GM12891 (cell line): ENCODE data around the gene VAV2.
A peak's percentile ranks its signal among the peaks of the same experiment; 100 is the strongest.

Source experiments
- DNase-seq: peaks from one replicate; pipeline ENCODE4 v3.0.0; 2011; ENCODE audit warnings: low spot score; ENCODE audit not compliant: insufficient read length
- FAIRE-seq: peaks from 2 replicates; lab custom pipeline; 2011; peaks lifted over from hg19 to GRCh38; lab: Jason Lieb, UNC
- PAX5 ChIP-seq: IDR thresholded peaks from 2 replicates; pipeline ENCODE4 v1.6.1; 2011; ENCODE audit warnings: low read length, moderate library complexity, mild to moderate bottlenecking; ENCODE audit not compliant: insufficient read depth, severe bottlenecking
- POLR2A ChIP-seq: IDR thresholded peaks from 2 replicates; pipeline ENCODE4 v1.6.1; 2011; ENCODE audit warnings: low read depth, low read length, control low read depth
- POLR2AphosphoS5 ChIP-seq: IDR thresholded peaks from 2 replicates; pipeline ENCODE4 v1.6.1; 2011; ENCODE audit warnings: low read depth, low read length, control low read depth
- POU2F2 ChIP-seq: IDR thresholded peaks from 2 replicates; pipeline ENCODE4 v1.6.1; 2011; ENCODE audit warnings: low read depth, mild to moderate bottlenecking, control low read depth, low read length, moderate library complexity
- SPI1 ChIP-seq: IDR thresholded peaks from 2 replicates; pipeline ENCODE4 v1.6.1; 2011; ENCODE audit warnings: low read depth, low read length, control low read depth
- TAF1 ChIP-seq: IDR thresholded peaks from 2 replicates; pipeline ENCODE4 v1.6.1; 2011; ENCODE audit warnings: low read depth, low read length, control low read depth

The VAV2 gene

DNA sequence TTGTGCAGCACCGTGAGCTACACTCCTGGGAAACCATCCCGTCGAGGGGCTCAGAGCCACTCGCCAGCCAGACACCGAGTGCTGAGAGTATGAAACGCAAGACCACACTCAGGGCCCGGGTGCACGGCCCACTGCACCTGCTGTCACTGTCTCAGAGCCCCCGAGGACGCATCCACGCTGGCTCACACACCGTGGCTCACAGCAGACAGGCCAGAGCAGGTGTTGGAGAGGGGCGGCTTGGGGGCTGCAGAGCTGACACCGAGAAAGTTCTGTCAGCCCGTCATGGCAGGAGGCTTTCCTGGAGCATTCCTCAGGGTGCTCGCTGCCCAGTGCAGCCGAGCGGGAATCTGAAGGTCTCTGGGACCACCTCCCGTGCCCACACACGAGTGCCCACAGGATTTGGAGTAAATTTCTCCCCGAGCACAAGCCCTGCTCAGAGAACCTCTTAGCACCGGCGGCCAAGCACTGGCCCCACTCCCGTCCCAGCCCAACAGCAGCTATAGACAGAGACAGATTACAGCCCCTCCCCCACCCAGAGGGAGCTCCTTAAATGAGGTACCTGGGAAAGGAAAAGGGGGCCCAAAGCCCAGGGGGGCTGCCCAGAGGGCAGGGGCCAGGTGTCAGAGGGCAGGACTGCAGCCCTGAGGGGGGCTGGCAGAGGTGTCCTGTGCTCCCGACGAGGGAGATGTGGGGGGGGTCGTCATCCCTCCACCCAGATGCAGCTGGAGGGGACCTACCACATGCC lies 197.9 kb downstream of the VAV2 start:
- TF ChIP-seq POU2F2, result no peak
- DNase-seq, result no peak
- no peak for FAIRE-seq

DNA sequence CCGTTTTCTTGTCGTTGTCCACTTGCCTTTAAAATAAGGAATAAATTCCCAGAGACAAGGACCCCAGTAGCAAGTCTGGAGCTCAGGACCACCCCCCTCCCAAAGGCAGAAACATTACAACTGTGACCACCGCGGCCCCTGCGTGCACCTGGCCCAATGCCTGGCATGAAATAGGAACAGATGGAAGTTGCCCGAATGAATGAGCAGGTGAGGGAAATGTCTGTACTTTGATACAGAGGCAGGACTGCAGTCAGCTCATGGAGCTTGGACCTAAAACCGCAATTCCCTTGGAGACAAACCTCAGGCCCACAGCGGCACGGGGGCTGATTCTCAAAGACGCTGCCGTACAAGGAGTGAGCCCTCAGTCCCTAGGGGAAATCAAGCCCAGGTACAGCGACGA lies 198.7 kb downstream of the VAV2 start:
- DNase-seq (no peak), FAIRE-seq (no peak)
- TF ChIP-seq PAX5 (no peak), POU2F2 (no peak), SPI1 (no peak), POLR2A (no peak), TAF1 (no peak), POLR2AphosphoS5 (no peak)

DNA sequence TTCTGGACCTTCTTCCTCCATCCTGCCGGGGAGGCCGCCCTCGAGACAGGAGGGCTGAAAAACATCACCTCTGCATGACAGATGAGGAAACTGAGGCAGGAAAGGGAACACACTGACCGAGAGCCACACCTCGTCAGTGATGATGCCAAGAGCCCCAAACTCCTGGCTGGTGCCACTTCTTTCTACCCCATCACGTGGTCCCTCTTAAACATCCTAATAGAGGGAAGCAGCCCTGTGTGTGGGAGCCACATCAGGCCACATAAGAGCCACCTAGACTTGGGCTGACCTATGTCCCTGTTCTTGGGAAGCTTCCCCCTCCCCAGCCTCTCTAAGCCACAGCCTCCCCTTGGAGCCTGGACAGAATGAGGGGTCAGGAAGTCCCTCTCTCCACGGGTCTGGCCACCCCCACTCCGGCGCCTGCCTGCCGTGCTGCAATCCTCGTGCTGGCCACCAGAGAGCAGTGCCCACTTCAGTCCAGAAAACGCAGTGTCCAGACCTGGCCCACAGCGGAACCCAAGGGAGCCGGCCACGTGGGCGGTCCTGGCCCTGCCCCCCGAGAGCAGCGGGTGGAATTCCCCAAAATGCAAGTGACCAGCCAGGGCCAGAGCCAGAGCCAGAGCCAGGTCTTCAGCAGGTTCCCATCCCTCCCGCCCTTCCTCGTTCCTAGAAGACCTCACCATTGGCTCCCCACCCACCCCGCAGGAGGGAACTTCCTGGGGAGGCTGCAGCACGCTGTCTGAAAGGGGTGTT lies 199.2 kb downstream of the VAV2 start:
- TF ChIP-seq POLR2AphosphoS5 (no peak), POU2F2 (peak; percentile 39; the same call in 1 of the 2 replicates), PAX5 (no peak), SPI1 (no peak), TAF1 (no peak), POLR2A (no peak)
- DNase-seq, result peak; percentile 87
- peak; percentile 96 for FAIRE-seq

GRCh38 chr9:133791735-133792649 lies 200.1 kb downstream of the VAV2 start:
- FAIRE-seq (no peak), DNase-seq (no peak)
- TF ChIP-seq POLR2A (no peak), POU2F2 (0 out of 2 replicates have a peak, but pooled peaks have one; percentile 16), TAF1 (no peak), SPI1 (no peak)

DNA sequence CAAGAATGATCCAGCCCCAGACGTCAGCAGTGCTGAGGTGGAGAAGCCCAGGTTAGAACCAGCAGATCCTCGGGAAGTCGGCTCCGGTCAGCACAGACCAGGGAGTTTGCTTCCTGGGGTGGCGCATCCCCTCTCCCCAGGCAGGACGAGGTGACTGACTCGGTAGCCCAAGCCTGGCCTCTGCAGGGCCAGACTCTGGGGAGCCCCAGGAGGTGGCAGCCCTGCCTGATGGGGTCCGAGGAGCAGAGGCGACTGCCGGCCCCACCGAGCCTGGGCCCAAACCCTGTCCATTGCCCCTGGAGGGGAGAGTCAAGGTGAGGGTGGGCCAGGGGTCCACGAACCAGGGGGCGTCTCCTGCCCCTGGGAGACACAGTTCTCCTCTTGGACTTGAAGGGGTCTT lies 201.1 kb downstream of the VAV2 start:
- no peak for FAIRE-seq
- TF ChIP-seq POLR2AphosphoS5 (no peak), SPI1 (no peak), PAX5 (no peak), POLR2A (no peak), POU2F2 (no peak), TAF1 (no peak)
- no peak for DNase-seq

- DNase-seq, result no peak
- FAIRE-seq, result no peak
- TF ChIP-seq POU2F2 (no peak), SPI1 (no peak), TAF1 (no peak), POLR2A (no peak), POLR2AphosphoS5 (0 out of 2 replicates have a peak, but pooled peaks have one; percentile 12)
Measured at GRCh38 chr9:133789778-133790177, 202.3 kb downstream of the VAV2 start.

- no peak for FAIRE-seq
- no peak for DNase-seq
Measured at GRCh38 chr9:133788819-133789717, 203.1 kb downstream of the VAV2 start.

DNA sequence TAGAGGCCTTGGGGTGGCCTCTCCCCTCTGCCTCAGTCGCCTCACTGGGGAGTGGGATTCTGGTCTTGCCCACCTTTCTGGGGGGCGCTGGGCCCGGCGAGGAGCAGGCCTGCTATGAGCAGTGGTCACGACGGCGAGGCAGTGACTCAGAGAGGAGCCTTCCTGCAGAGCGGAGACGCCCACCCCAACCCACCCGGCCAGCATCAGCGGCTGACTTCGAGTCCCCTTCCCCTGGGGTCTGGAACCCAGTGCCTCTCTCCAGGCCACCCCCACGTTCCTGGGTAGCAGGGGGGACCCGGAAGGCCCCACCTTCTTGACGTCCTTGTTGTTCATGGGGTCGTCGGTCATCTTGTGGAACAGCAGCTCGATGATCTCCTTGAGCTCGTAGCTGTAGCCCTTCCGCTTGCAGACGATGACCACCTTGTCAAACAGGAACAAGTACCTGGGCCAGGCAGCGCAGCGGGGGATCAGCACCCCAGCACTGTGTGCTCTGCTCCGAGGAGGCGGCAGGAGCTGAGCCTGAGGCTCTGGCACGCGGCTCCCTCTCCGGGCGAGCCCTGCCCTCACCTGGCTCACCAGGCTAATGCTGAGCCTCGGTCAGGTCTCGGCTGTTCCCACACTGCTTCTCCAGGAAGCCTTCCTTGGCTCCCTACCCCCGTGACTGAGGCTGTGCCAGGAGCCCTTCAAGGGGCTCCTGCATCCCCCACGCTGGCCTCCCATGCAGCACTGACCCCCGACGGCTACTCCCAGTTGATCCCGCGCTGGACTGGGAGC lies 203.9 kb downstream of the VAV2 start:
- TF ChIP-seq POU2F2, result no peak
- no peak for TF ChIP-seq TAF1
- no peak for TF ChIP-seq SPI1
- no peak for TF ChIP-seq PAX5
- TF ChIP-seq POLR2A, result no peak
- no peak for TF ChIP-seq POLR2AphosphoS5
- FAIRE-seq (no peak), DNase-seq (no peak)

More at GRCh38 chr9:133788819-133789717, 203.1 kb downstream of the VAV2 start:
- TF ChIP-seq POLR2AphosphoS5, result no peak
- no peak for TF ChIP-seq POU2F2
- TF ChIP-seq PAX5, result no peak
- TF ChIP-seq SPI1, result no peak
- TF ChIP-seq POLR2A, result no peak
- no peak for TF ChIP-seq TAF1

DNA sequence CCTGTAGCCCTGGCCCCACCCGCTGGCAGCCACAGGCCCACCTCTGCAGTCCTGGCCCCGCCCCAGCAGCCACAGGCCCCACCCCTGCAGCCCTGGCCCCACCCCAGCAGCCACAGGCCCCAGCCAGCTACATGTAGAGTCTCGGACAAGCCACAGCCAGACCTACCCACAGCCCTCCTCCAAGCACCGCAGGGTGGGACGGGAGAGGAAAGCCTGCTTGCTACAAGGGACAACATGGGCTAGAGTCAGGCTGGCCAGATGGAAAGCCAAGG lies 204.4 kb downstream of the VAV2 start:
- DNase-seq, result peak; percentile 97
- FAIRE-seq, result peak; percentile 98
- TF ChIP-seq SPI1 (no peak), POLR2A (no peak; the same call in 1 of the 2 replicates), POU2F2 (no peak), TAF1 (no peak), PAX5 (no peak), POLR2AphosphoS5 (no peak)
